Left lung (tissue), 10 donors: ENCODE results near the gene GAS2. TPM values are rescaled to one million over a fixed set of nuclear protein-coding genes. Genes with fewer than 3 reads are reported as not detected.
A peak's percentile ranks its signal among the peaks of the same experiment; 100 is the strongest.

Source experiments
- ATAC-seq: fragments of 200-7000 bp; cut with Tn5 transposase; one replicate; pipeline ENCODE4 v1.9.1; 2020; ENCODE audit warnings: moderate library complexity
- DNase-seq, 4 donors: peaks; one replicate each; pipeline ENCODE4 v3.0.0-alpha.2; 2013 to 2020
- H3K27ac ChIP-seq, 2 donors: fragments of 200-600 bp; sonication (generic) in 1 of 2; one replicate each; pipeline versions ENCODE4 v1.5.0 to v1.8.0; 2020 to 2021
- H3K27me3 ChIP-seq, 2 donors: fragments of 200-600 bp; sonication (generic) in 1 of 2; one replicate each; pipeline versions ENCODE4 v1.5.0 to v1.8.0; 2020 to 2021
- H3K36me3 ChIP-seq, 2 donors: fragments of 200-600 bp; sonication (generic) in 1 of 2; one replicate each; pipeline versions ENCODE4 v1.5.0 to v1.8.0; 2020 to 2021
- H3K4me1 ChIP-seq, 2 donors: fragments of 200-600 bp; one replicate each; pipeline ENCODE4 v1.8.0; 2021
- H3K4me3 ChIP-seq, 2 donors: fragments of 200-600 bp; sonication (generic) in 1 of 2; one replicate each; pipeline versions ENCODE4 v1.5.0 to v1.8.0; 2020 to 2021; ENCODE audit warnings: mild to moderate bottlenecking in 1 of 2
- H3K9me3 ChIP-seq, 2 donors: fragments of 200-600 bp; sonication (generic) in 1 of 2; one replicate each; pipeline versions ENCODE4 v1.5.0 to v1.8.0; 2020 to 2021
- CTCF ChIP-seq, 2 donors: fragments of 200-600 bp; sonication (generic) in 1 of 2; IDR thresholded peaks; one replicate each; pipeline versions ENCODE4 v1.5.0 to v1.8.0; 2021; ENCODE audit warnings: antibody characterized with exemption in 2 of 2
- intact Hi-C, 2 donors: fragments of 100-400 bp; cut with DNase I; formaldehyde crosslinking; loops; one replicate each; pipeline versions ENCODE4 v1.11.2 to v1.14.2; 2022
- polyA plus RNA-seq, 6 donors: library from polyadenylated mRNA; unstranded; fragments of 120-200 nt; gene quantifications; one replicate each; pipeline ENCODE4 v1.2.1, GENCODE V29; 2013; ENCODE audit not compliant: insufficient read length in 6 of 6
- total RNA-seq, 2 donors: library from RNA; stranded (reverse); fragmentation: NEBNext Ultra II Directional; extraction: Animal tissue kit (Norgen Biotek cat#: 25700); gene quantifications; one replicate each; pipeline ENCODE4 v1.2.1, GENCODE V29; 2021
- donor health status: DM: no; HTN: yes; CAD: no.
- donor health status: DM: no; HTN: no; CAD: no.

Gene GAS2
- total and polyA plus RNA-seq, 8 donors, result 0.96 to 12.0 (median 9.7) TPM

- no peak for TF ChIP-seq CTCF (IDR thresholded peaks at IDR 0.05)
- Histone ChIP-seq H3K36me3 (no peaks in the 10 kb centered on the region), H3K4me1 (peaks cover 0 to 7% of the 10 kb centered on the region in 2 donors), H3K27ac (no peak overlapping the region), H3K27me3 (no peaks in the 10 kb centered on the region), H3K4me3 (no peak overlapping the region), H3K9me3 (no peaks in the 10 kb centered on the region)
- ATAC-seq, result no peak
- no peak for DNase-seq
- intact Hi-C loops, result no loop called here
Measured at GRCh38 chr11:22807391-22807790, 141.0 kb downstream of the GAS2 start.

GRCh38 chr11:22807855-22808570, 141.6 kb downstream of the GAS2 start:
- ATAC-seq (no peak), DNase-seq (no peak)
- Histone ChIP-seq H3K4me3 (no peak overlapping the region), H3K27me3 (no peaks in the 10 kb centered on the region), H3K36me3 (no peaks in the 10 kb centered on the region), H3K9me3 (no peaks in the 10 kb centered on the region), H3K4me1 (peaks cover 0 to 7% of the 10 kb centered on the region in 2 donors), H3K27ac (peak overlapping the region in 1 of 2 donors; percentile 43)
- TF ChIP-seq CTCF (IDR thresholded peaks at IDR 0.05), result no peak
- intact Hi-C loops, result no loop called here

GRCh38 chr11:22808571-22809197, 142.3 kb downstream of the GAS2 start:
- TF ChIP-seq CTCF (IDR thresholded peaks at IDR 0.05), result no peak
- Histone ChIP-seq H3K4me3 (no peak overlapping the region), H3K36me3 (no peaks in the 10 kb centered on the region), H3K4me1 (peaks cover 0 to 7% of the 10 kb centered on the region in 2 donors), H3K9me3 (no peaks in the 10 kb centered on the region), H3K27me3 (no peaks in the 10 kb centered on the region), H3K27ac (peak overlapping the region in 1 of 2 donors; percentile 43)
- ATAC-seq (no peak), DNase-seq (no peak)
- intact Hi-C loops, result no loop called here

- Histone ChIP-seq H3K36me3 (no peaks in the 10 kb centered on the region), H3K27me3 (no peaks in the 10 kb centered on the region), H3K4me1 (peaks cover 0 to 7% of the 10 kb centered on the region in 2 donors), H3K27ac (no peak overlapping the region), H3K9me3 (no peaks in the 10 kb centered on the region), H3K4me3 (no peak overlapping the region)
- no peak for TF ChIP-seq CTCF (IDR thresholded peaks at IDR 0.05)
- ATAC-seq (no peak), DNase-seq (no peak)
- intact Hi-C loops, result no loop called here
Measured at GRCh38 chr11:22809893-22810292, 143.5 kb downstream of the GAS2 start.

- H3K4me3 ChIP-seq, result no peak overlapping the region
- intact Hi-C loops, result no loop called here
- no peaks in the 10 kb centered on the region for H3K27me3 ChIP-seq
- ATAC-seq (no peak), DNase-seq (no peak)
- H3K27ac ChIP-seq, result no peak overlapping the region
- no peaks in the 10 kb centered on the region for H3K9me3 ChIP-seq
- H3K36me3 ChIP-seq, result peaks cover 0 to 54% of the 10 kb centered on the region in 2 donors
- no peak for TF ChIP-seq CTCF (IDR thresholded peaks at IDR 0.05)
- no peaks in the 10 kb centered on the region for H3K4me1 ChIP-seq
Measured at GRCh38 chr11:22822203-22822602, 155.8 kb downstream of the GAS2 start.
